Subcutaneous adipose tissue (tissue), 4 donors: ENCODE results near the gene DBT. TPM values are rescaled to one million over a fixed set of nuclear protein-coding genes. Genes with fewer than 3 reads are reported as not detected.

Experiments
- CTCF ChIP-seq: fragments of 450-650 bp; IDR thresholded peaks from one replicate; pipeline ENCODE4 v1.5.1; 2016; ENCODE audit warnings: low read depth, mild to moderate bottlenecking, control low read depth, antibody characterized with exemption, moderate library complexity
- total RNA-seq, 4 donors: library from RNA; depleted of rRNA; stranded (reverse); fragments of >200 nt; gene quantifications; one replicate each; pipeline ENCODE4 v1.1.0, GENCODE V29; 2016

The DBT gene
- total RNA-seq, 4 donors from 2014 or later = 8.2 to 11.7 (median 9.5) TPM

DNA sequence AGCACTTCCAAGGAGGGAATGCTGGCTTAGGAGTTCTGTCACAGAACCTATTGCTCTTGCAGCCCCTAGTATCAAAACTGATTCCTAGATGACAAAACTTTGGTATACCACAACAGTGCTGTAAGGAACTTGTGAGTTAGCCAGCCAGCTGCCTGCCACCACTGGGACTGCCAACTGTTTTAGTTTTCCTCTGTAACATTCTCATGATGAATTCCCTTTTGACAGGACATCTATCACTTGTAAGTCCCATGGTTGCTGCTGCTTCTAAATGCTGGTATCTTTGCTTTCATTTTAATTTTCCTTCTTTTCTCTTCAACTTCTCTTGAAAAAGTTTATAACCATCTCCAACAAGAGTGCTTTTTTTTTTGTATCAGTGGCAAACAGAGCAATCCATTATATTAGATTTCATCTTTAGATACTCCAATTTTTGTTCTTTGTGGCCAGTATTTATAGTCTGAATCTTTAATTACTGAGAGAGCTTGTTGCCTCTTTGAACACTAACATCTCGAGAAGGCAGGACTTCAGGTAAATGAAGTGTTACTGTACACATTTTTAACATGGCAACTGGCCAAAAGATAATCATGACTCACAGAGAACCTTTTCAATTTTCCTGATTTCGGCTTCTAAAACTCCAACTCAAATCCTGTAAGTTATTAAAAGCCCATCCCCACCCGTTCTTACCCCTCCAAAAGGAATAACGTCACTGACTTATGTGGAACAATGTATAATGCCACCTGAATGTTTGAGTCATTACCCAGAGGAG is 19.8 kb downstream of the DBT start:
- no peak for TF ChIP-seq CTCF

- no peak for TF ChIP-seq CTCF
Observed at GRCh38 chr1:100222428-100222827, 27.2 kb downstream of the DBT start.

DNA sequence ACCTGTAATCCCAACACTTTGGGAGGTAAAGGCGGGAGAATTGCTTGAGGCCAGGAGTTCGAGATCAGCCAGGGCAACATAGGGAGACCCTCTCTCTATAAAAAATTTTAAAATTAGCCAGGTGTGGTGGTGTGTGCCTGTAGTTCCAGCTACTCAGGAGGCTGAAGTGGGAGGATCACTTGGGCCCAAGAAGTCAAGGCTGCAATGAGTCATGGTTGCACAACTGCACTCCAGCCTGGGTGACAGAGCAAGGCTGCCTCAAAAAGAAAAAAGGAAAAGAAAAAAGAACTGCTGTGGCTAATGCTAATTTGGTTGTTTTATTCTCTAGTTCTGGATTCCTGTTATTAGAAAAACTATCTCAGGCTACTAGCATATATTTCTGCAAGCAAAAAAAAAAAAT is 29.8 kb downstream of the DBT start:
- no peak for TF ChIP-seq CTCF

GRCh38 chr1:100219457-100219856 is 30.2 kb downstream of the DBT start:
- no peak for TF ChIP-seq CTCF

DNA sequence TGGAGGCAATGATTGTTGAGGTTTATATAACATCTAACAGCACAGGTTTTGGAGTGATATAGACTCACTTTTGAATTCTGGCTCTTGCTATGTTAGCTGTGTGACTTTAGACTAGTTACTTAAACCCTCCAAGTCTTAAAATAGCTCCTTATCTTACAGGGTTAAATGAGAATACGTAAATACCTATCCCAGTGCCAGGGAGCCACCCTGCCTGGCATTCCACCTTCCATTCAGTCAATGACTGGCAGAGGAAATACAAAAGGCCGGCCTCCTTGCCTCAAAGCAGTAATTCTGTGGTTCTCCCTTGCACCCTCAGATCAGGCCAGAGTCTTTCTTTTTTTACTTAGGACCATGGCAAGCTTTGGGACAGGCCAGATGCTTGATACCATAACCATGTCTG is 31.8 kb downstream of the DBT start:
- no peak for TF ChIP-seq CTCF

DNA sequence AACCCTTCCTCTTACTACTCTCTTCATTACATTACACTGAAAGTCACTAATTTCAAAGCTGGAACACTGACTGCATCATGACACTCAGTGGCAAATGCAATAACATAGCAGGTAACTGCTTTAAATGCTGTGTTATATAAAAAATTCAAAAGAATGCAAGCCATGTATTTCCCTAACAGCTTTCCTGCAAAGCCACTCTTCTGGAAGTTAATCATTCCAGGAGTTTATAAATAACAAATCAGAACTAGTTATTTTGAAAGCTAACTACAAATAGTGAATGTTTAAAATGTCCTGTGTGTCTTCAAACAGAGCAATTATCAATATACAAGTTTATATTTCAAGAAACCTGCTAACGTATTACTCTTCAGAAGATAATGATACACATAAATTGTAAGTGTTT is 34.5 kb downstream of the DBT start:
- TF ChIP-seq CTCF = no peak

- TF ChIP-seq CTCF = no peak
Observed at GRCh38 chr1:100213141-100213540, 36.5 kb downstream of the DBT start.
